Measurements from ENCODE around the gene SLC8A2.

Gene SLC8A2

GRCh38 chr19:47483200-47483599 is 11.5 kb upstream of the SLC8A2 start:
- no peak for TF ChIP-seq CTCF (conservative IDR thresholded peaks at IDR 0.05)
- H3K27ac ChIP-seq = peak overlapping the region; percentile 94; the same call in 1 of the 2 replicates

- H3K27ac ChIP-seq = no peak overlapping the region
- TF ChIP-seq CTCF (conservative IDR thresholded peaks at IDR 0.05) = no peak
These were observed 9.9 kb upstream of the SLC8A2 start for GRCh38 chr19:47481460-47482052.

GRCh38 chr19:47480658-47481057 is 9.0 kb upstream of the SLC8A2 start:
- TF ChIP-seq CTCF (conservative IDR thresholded peaks at IDR 0.05) = no peak
- no peak overlapping the region for H3K27ac ChIP-seq

- TF ChIP-seq CTCF (conservative IDR thresholded peaks at IDR 0.05) = no peak
- no peak overlapping the region for H3K27ac ChIP-seq
These were observed 8.2 kb upstream of the SLC8A2 start for GRCh38 chr19:47479701-47480503.

- no peak overlapping the region for H3K27ac ChIP-seq
- TF ChIP-seq CTCF (conservative IDR thresholded peaks at IDR 0.05) = no peak
These were observed 4.8 kb upstream of the SLC8A2 start for GRCh38 chr19:47476438-47476972.

GRCh38 chr19:47475465-47475864 is 3.8 kb upstream of the SLC8A2 start:
- no peak overlapping the region for H3K27ac ChIP-seq
- TF ChIP-seq CTCF (conservative IDR thresholded peaks at IDR 0.05) = no peak

GRCh38 chr19:47473336-47473735 is 1.6 kb upstream of the SLC8A2 start:
- H3K27ac ChIP-seq = no peak overlapping the region
- TF ChIP-seq CTCF (conservative IDR thresholded peaks at IDR 0.05) = no peak

Measured in VCaP (cell line).